Activated T-cell treated with anti-CD3 and anti-CD28 coated beads, Interleukin-2, amount 50 U/mL, for 24 hours (primary cell): Measurements from ENCODE around the gene RASSF5.

ENCODE experiments used
- DNase-seq: peaks from one replicate; pipeline ENCODE4 v3.0.0-alpha.2; 2020
- H3K27ac Mint-ChIP-seq: 2 replicates; pipeline ENCODE4 v1.8.0; 2020; ENCODE audit warnings: mild to moderate bottlenecking, mixed read lengths
- H3K27me3 Mint-ChIP-seq: 2 replicates; pipeline ENCODE4 v1.8.0; 2020; ENCODE audit warnings: mixed read lengths
- H3K36me3 Mint-ChIP-seq: 2 replicates; pipeline ENCODE4 v1.8.0; 2020; ENCODE audit warnings: low read depth, mixed read lengths
- H3K4me1 Mint-ChIP-seq: 2 replicates; pipeline ENCODE4 v1.8.0; 2020; ENCODE audit warnings: low read depth, mixed read lengths
- H3K4me3 Mint-ChIP-seq: 2 replicates; pipeline ENCODE4 v1.8.0; 2020; ENCODE audit warnings: mild to moderate bottlenecking, moderate library complexity, mixed read lengths
- H3K9me3 Mint-ChIP-seq: 2 replicates; pipeline ENCODE4 v1.8.0; 2020; ENCODE audit warnings: mixed read lengths

The RASSF5 gene

GRCh38 chr1:206524739-206525364, 17.5 kb downstream of the RASSF5 start:
- no peaks in the 10 kb centered on the region for H3K9me3 Mint-ChIP-seq
- H3K36me3 Mint-ChIP-seq = no peaks in the 10 kb centered on the region
- H3K27ac Mint-ChIP-seq = no peak overlapping the region
- no peak overlapping the region for H3K4me3 Mint-ChIP-seq
- H3K27me3 Mint-ChIP-seq = no peaks in the 10 kb centered on the region
- no peak for DNase-seq
- H3K4me1 Mint-ChIP-seq = peaks cover 4% of the 10 kb centered on the region

GRCh38 chr1:206526064-206526911, 19.0 kb downstream of the RASSF5 start:
- H3K4me1 Mint-ChIP-seq = peaks cover 4% of the 10 kb centered on the region

GRCh38 chr1:206529425-206529824, 22.1 kb downstream of the RASSF5 start:
- H3K27ac Mint-ChIP-seq = no peak overlapping the region
- H3K27me3 Mint-ChIP-seq = no peaks in the 10 kb centered on the region
- H3K4me1 Mint-ChIP-seq = peaks cover 4% of the 10 kb centered on the region
- DNase-seq = no peak
- H3K36me3 Mint-ChIP-seq = no peaks in the 10 kb centered on the region
- H3K4me3 Mint-ChIP-seq = no peak overlapping the region
- H3K9me3 Mint-ChIP-seq = no peaks in the 10 kb centered on the region

More at GRCh38 chr1:206526064-206526911, 19.0 kb downstream of the RASSF5 start:
- H3K27me3 Mint-ChIP-seq = no peaks in the 10 kb centered on the region
- no peak for DNase-seq
- no peak overlapping the region for H3K27ac Mint-ChIP-seq
- no peaks in the 10 kb centered on the region for H3K9me3 Mint-ChIP-seq
- no peaks in the 10 kb centered on the region for H3K36me3 Mint-ChIP-seq
- no peak overlapping the region for H3K4me3 Mint-ChIP-seq

- DNase-seq = no peak
- H3K27me3 Mint-ChIP-seq = no peaks in the 10 kb centered on the region
- H3K4me3 Mint-ChIP-seq = no peak overlapping the region
- H3K36me3 Mint-ChIP-seq = no peaks in the 10 kb centered on the region
- H3K9me3 Mint-ChIP-seq = no peaks in the 10 kb centered on the region
- no peaks in the 10 kb centered on the region for H3K4me1 Mint-ChIP-seq
- no peak overlapping the region for H3K27ac Mint-ChIP-seq
These were observed 25.0 kb downstream of the RASSF5 start for GRCh38 chr1:206532368-206532767.

GRCh38 chr1:206534552-206534951, 27.2 kb downstream of the RASSF5 start:
- Mint-ChIP-seq H3K27me3 (no peaks in the 10 kb centered on the region), H3K36me3 (no peaks in the 10 kb centered on the region), H3K4me1 (peaks cover 13% of the 10 kb centered on the region), H3K9me3 (no peaks in the 10 kb centered on the region), H3K27ac (no peak overlapping the region), H3K4me3 (no peak overlapping the region)
- DNase-seq = no peak

- Mint-ChIP-seq H3K27ac (no peak overlapping the region), H3K4me1 (peaks cover 18% of the 10 kb centered on the region), H3K36me3 (no peaks in the 10 kb centered on the region), H3K9me3 (no peaks in the 10 kb centered on the region), H3K27me3 (no peaks in the 10 kb centered on the region), H3K4me3 (no peak overlapping the region)
- no peak for DNase-seq
These were observed 28.5 kb downstream of the RASSF5 start for GRCh38 chr1:206535853-206536188.

- Mint-ChIP-seq H3K9me3 (no peaks in the 10 kb centered on the region), H3K27ac (no peak overlapping the region), H3K4me3 (no peak overlapping the region), H3K27me3 (no peaks in the 10 kb centered on the region), H3K4me1 (peaks cover 18% of the 10 kb centered on the region), H3K36me3 (no peaks in the 10 kb centered on the region)
- DNase-seq = no peak
These were observed 29.8 kb downstream of the RASSF5 start for GRCh38 chr1:206537141-206537540.

GRCh38 chr1:206538086-206538770, 30.9 kb downstream of the RASSF5 start:
- Mint-ChIP-seq H3K27me3 (no peaks in the 10 kb centered on the region), H3K27ac (no peak overlapping the region), H3K9me3 (no peaks in the 10 kb centered on the region), H3K4me1 (peaks cover 18% of the 10 kb centered on the region), H3K36me3 (no peaks in the 10 kb centered on the region), H3K4me3 (no peak overlapping the region)
- no peak for DNase-seq

- Mint-ChIP-seq H3K36me3 (no peaks in the 10 kb centered on the region), H3K9me3 (no peaks in the 10 kb centered on the region), H3K27me3 (no peaks in the 10 kb centered on the region), H3K4me3 (no peak overlapping the region), H3K27ac (no peak overlapping the region), H3K4me1 (peaks cover 18% of the 10 kb centered on the region)
- DNase-seq = no peak
These were observed 31.7 kb downstream of the RASSF5 start for GRCh38 chr1:206538901-206539640.

- no peaks in the 10 kb centered on the region for H3K9me3 Mint-ChIP-seq
- no peaks in the 10 kb centered on the region for H3K27me3 Mint-ChIP-seq
- H3K36me3 Mint-ChIP-seq = no peaks in the 10 kb centered on the region
- no peak for DNase-seq
- H3K4me1 Mint-ChIP-seq = peaks cover 26% of the 10 kb centered on the region
- H3K27ac Mint-ChIP-seq = peak overlapping the region; percentile 32
- no peak overlapping the region for H3K4me3 Mint-ChIP-seq
These were observed 32.9 kb downstream of the RASSF5 start for GRCh38 chr1:206540044-206540780.

- peaks cover 34% of the 10 kb centered on the region for H3K4me1 Mint-ChIP-seq
- DNase-seq = no peak
- H3K27ac Mint-ChIP-seq = no peak overlapping the region
- no peaks in the 10 kb centered on the region for H3K27me3 Mint-ChIP-seq
- no peaks in the 10 kb centered on the region for H3K36me3 Mint-ChIP-seq
- no peaks in the 10 kb centered on the region for H3K9me3 Mint-ChIP-seq
- H3K4me3 Mint-ChIP-seq = no peak overlapping the region
These were observed 34.0 kb downstream of the RASSF5 start for GRCh38 chr1:206541236-206541833.

GRCh38 chr1:206544562-206545257, 37.4 kb downstream of the RASSF5 start:
- H3K27ac Mint-ChIP-seq = peak overlapping the region; percentile 73
- no peaks in the 10 kb centered on the region for H3K36me3 Mint-ChIP-seq
- peak; percentile 91 for DNase-seq
- H3K4me3 Mint-ChIP-seq = no peak overlapping the region
- H3K27me3 Mint-ChIP-seq = no peaks in the 10 kb centered on the region
- H3K9me3 Mint-ChIP-seq = no peaks in the 10 kb centered on the region
- H3K4me1 Mint-ChIP-seq = peaks cover 34% of the 10 kb centered on the region

- H3K36me3 Mint-ChIP-seq = no peaks in the 10 kb centered on the region
- no peaks in the 10 kb centered on the region for H3K27me3 Mint-ChIP-seq
- H3K4me1 Mint-ChIP-seq = peaks cover 34% of the 10 kb centered on the region
- no peak for DNase-seq
- no peaks in the 10 kb centered on the region for H3K9me3 Mint-ChIP-seq
- no peak overlapping the region for H3K4me3 Mint-ChIP-seq
- H3K27ac Mint-ChIP-seq = peak overlapping the region; percentile 73
These were observed 38.0 kb downstream of the RASSF5 start for GRCh38 chr1:206545351-206545750.
